OCI-M2 (cell line): ENCODE results near the gene PYGL.
"Not testable (repeated sequence)": the region's sequence is repeated elsewhere in the genome, so short reads cannot be mapped to it uniquely, and the experiment has no call there.

Source experiments
- DNase-seq: peaks from one replicate; lab custom pipeline; 2025; ENCODE audit not compliant: unreplicated experiment; lab: John Stamatoyannopoulos, UW

PYGL gene

DNA sequence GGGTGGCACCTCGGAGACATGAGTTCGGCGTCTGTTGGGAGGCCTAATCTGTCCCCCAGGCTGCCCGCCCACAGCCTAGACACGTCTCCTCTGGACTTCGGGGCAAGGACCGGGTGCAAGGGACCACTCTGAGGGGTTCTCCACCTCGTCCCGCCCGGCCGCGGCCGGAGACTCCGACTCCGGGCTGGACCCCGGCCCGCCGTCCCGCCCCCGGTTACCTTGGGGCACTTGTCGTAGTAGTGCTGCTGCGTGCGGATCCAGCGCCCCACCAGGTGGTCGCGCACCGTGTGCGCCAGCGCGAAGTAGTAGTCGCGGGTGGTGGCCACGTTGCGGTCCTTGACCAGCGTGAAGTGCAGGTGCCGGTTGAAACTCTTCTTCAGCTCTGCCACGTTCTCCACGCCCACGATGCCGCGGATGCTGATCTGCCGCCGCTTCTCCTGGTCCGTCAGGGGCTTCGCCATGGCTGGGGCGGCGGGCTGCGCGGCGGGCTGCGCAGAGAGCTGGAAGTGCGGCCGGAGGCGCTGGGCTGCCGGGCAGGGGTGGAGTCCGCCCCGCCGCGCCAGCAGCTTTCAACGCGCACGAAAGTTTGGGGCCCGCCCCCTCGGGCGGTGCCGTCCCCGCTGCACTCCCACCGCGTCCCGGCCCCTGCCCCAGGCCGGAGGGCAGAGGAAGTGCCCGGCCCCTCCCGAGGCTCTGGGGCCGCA, at the start of gene PYGL:
Gene PYGL (minus strand): TSS at position 541 of the 704 bp plus-strand sequence. CDS start 80 bp downstream, at position 461.
- DNase-seq = peak; percentile 59

DNA sequence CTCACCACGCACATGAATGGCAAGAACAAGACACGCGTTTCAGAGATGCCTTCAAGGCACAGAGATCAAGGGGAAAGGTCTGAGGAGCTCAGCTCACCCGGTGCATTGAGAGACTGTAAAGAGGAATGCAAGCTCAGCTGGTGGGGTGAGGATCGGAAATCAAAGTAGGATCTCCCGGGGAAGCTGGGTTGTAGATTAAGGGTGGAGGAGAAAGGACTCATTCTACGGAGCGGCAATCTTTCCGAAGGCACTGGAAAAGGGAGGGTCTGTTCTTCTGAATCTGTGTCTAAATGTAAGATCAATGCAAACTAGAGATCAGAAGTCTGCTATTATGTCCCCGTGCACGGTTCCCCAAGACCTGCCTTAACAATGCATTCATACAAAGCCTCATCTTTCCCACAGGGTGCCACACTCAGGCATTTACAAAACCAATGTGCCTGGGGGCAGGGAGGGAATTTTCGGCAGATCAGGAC, 41.6 kb upstream of the PYGL start:
- no peak for DNase-seq

DNA sequence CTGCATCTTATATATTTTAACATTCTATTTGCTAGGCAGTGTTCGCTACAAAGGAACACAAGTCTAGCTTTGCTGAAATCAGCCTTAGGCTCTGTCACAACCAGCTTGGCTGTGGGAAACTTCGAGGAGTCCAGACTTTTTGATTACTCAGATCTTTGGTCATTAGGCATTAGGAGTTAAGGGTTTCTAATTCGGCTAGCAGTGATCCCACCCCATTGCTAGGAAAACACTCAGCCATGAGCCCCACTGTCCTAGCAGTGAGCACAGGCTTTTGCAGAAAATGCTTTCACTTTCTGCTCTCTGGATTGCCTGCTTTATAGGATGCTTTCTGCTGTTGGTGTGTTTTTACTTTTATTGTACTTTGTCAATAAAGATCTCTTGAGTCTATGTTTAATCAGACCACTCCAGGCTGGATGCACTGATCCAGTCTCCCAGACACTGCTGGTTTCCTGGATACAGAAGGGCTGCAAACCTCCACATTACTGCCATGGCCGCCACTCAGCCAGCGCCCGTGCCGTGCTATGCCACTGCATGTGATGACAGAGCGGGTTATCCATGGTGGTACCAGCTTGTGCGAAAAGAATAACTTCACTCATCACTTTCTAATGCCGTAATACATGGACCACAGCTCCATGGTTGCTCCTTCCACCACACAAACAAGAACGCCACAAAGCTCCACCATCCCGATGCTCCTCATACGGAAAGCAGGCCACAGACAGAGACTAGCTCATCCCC, 41.0 kb upstream of the PYGL start:
- DNase-seq = no peak

DNA sequence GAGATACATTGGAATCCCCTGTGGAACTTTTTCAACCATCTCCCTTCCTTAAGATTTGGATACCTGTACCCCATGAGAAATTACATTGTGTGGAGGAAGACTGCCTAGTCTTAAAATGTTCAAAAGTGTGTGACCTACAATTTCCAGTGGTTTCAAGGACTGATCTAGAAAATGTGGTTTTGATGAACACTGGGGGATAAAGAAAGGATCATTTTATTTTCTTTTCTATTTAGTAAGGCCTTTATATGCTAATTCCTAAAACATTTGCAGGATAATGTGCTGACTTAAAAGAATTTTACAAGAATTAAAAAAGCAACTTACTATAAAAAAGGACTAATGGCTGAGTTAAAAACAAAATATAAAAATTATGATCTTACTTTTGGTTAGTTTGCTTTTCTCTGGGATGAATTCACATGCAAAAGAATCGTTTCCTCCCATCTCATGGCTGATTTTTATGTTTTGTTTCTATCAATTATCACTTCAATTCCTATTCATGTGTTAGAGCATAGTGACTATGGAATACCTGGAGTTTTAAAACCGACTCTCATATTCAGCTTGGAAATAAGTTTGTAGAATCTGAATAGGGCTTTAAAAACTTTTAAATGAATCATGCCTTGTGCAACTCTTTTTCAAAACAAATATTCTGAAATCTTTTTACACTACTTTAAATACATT, 39.9 kb upstream of the PYGL start:
- DNase-seq = no peak

DNA sequence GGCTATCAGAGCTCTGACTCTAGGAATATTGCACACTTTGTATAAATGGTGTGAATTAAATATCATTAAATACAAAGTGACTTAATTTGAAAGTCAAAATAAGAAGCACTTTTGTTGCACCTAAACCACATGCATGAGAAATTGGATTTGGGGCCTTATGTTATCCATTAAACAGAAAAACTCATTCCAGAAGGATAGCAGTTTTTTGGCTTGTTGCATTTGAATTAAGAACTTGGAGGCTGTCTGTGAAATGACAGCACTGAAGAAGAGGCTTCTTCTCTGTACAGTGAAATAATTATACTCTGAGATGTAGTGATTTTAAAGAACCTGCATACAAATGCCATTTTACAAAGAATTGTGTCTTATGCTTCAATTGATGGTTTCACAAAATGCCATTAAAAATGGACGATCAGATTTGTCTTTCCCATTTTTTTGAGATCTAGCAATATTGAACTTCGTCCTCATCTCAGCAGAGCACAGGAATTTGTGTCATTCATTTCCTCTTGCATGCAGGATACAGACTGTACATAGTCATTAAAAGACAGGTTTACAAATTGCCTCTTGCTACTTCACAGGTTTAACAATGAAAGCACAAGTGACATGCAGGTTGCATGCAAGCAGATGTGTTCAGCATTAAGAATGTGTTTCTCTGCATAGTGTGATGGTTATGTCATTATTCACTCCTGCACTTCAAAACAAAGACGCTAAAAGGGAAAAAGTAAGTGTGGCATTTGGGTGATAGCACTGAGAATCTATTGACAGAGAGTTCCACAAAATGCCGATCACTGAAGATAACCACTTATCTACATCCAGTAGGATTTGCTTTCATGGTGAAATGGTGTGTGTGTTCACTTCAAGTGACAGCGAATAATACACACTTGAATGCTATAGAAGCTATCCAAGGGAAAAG, 35.9 kb upstream of the PYGL start:
- DNase-seq = no peak

DNA sequence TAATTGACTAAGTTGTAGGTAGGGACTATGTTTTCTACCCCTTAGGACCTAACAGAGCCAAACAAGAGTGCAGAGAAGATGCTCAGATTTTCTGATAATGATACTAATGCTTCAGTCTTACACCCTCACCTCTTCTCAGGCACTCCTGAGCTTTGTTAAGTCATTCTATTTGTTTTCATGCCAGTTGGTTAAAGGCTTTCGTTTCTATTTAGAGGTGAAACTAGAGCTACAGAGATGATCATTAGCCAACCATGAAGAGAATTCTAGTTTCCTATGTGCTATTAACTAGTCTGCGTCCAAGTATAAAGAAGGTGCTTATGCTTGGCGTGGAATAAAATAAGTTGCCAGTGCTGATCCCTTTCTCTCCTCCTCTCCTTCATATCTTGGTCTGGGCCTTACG, 34.6 kb upstream of the PYGL start:
- DNase-seq = no peak

DNA sequence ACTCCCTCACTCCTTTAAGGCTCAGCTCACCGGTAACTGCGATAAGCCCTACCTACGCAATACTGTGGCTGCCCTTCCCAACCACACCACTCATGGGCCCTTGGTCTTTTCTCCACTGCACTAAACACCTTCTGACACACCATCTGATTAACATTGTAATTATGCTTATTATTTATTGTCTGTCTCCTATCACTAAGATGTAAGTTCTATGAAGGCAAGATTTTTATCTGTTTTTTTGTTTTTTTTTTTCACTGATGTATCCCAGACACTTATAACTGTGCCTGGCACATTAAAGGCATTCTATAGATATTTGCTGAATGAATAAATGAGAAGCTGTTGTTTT, 34.2 kb upstream of the PYGL start:
- DNase-seq = no peak

DNA sequence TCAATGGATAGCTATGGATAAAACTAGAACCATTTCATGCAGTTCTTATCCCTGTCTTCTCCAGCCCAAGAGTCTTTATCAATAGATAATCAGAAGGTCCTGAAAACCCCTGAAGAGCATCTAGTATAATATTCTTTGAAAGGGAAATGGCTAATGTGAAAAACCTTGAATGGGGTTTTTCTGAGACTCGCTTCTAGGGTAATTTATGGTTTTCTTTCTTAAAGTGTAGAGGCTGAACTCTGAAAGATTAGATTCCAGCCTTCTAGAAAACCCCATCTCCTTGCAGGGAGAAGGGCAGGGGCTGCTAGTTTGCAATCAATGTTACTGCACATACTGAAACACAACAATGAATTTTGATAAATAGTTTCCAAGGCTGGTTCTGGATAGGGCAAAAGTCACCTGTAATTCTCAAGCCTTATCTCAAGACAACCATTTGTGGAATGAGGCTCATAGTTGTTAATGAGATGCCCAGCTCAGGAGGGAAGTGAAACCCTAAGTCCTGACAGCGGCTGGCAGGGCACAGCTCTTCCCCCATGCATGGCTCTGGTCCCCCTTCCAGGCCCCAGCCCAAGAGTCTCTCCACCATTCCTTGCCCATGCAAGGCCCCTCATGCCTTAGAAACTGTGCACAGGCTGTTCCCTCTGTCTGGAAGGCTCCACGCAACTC, 33.7 kb upstream of the PYGL start:
- DNase-seq = no peak

DNA sequence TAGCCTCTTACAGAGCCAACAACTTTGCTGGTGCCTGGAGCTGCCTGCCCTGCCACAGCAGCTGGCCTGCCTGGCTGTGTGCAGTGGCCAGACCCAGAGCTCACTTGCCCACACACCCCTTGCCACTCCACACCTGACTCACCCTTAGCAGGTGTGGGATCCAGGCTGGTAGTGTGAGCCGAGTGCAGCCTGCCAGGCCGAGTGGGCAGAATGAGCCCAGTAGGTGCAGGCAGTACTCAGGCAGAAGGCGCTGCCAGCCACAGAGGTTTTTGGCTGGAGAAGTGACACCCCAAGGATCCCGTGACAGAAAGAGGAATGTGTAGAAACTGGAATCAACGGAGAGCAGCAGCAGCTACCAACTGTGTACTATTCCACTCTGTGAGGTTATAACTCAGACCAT, 29.8 kb upstream of the PYGL start:
- DNase-seq = no peak

DNA sequence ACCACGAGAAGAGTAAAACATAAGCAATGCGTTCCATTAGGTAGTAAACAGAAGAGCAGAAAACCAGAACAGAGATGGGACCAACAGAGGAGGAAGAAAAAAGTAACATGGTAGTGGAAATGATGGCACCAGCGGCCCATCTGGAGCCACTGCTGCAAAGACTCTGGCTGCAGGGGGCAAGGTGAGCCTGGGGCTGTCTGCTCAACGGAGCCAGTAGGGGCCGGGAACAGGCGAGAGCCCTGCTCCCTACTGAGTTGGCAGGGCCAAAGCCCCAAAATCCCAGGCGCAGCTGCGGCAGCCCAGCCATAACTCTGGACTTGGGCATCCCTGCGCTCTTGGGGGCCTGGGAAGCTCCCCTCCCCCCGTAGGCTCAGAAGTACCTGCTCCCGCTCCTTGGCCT, 28.5 kb upstream of the PYGL start:
- no peak for DNase-seq

DNA sequence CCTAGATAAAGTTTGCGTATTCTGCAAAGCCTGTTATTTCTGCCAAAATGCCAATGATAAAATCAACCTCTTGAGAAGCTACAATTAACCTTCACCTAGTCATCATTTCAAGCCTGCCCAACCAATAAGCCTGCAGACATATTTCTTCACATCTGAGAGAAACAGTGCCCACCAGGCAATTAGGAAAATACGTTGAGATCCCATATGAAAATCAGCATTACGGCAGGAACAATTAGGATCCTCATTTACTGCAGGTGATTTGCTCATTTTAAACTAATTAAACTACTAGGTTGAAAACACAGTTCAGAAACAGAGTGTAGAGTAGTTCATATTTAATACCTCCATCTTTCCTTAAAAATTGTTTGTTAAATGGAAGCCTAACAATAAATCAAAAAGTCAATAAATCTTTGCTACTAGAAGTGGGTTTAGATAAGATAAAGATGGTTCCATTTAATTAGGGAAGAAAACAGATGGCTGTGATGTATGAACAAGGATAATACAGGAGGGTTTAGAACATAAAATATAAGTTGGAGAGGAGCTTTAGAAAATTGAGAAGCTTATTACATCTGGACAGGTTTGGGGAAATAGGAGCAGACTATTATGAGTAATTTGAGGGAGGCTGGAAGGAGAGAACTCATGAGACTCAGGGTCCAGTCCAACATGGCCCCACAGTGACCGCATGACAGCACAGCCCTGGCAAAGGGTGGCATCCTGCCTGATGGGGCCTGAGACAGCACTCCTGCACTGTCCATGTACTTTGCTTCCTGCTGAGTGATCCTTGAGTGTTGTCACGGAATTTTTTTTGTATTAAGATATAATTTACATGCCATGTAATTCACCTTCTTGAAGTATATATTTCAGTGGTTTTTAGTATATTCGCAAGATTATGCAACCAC, 26.9 kb upstream of the PYGL start:
- DNase-seq = no peak

DNA sequence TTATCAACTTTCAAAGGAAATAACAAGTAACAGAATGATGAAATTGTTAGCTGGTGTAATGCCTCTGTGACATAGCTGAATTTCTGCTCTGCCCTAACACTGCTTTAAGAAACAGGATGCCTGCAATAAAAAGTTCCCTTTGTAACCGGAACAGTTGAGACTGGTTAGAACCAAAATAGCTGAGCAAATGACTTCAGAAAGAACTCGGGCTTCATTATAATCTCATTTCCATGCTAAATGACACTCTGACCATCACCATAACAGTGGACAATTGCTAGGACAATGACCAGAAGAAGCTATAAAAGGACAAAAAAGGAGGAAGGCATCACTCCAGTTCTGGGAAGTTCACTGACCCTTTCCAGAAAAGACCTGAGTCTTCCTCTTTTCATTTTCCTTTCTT, 23.5 kb upstream of the PYGL start:
- DNase-seq = no peak

DNA sequence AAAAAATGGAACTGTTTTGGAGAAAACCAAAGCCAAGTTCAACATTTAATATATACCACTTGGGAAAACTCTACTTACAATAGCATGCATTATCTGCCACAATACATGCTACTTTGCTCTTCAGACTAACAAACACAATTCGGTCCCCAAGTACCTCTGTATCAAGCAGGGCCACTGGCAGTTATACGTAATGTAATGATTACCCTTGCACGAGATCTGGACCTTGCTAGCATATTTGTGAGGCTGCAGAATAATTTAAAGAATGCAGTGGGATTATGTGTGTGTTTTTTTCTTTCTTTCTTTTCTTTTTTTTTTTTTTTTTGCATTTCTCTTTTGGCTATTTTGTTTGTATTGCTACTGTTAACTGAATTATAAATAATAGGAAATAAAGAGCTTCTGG, 22.8 kb upstream of the PYGL start:
- no peak for DNase-seq

DNA sequence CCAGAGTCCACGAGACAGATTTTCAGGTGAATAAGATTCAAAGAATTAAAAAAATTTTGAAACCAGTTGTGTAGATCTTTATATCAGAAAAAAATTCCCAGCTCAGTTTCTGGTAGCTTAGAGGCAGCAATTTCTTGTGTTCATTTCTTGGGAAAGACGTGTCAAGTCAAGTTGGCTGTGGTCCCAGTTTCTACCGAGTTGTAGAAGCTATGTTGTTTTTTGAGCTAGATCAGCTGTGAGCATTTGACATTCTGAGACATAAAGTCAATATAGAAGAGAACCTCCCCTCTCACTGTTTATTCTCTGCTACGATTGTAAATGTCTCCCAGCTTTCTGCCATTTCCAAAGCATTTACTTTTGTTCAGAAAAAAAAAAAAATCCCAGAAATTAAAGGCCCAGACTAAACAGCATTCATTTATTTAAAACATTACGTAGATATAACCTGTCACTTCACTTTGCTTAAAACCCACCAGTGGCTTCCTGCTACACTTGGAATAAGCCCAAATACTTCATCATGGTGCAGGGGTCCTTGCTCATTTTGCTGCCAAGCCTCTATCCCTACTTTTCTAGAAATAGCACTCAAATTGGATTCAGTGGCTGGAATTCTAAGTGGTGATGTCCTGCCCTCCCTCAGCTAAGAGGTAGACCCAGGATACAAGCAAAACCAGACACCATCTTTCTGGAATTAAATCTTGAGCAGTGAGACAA, 20.6 kb upstream of the PYGL start:
- DNase-seq = no peak

DNA sequence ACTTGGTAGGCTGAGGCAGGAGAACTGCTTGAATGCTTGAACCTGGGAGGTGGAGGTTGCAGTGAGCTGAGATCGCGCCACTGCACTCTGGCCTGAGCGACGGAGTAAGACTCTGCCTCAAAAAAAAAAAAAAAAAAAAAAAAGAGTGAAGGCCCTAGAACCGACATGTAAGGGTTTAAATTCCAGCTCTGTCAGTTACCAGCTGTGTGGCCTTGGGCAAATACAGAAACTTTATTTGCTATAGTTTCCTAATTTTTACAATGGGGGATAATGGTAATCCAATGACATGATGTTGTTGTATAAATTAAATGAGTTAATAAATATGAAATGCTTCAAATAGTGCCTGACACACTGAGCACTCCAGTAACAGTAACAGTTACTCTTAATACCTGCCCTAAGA, 19.6 kb upstream of the PYGL start:
- no peak for DNase-seq

DNA sequence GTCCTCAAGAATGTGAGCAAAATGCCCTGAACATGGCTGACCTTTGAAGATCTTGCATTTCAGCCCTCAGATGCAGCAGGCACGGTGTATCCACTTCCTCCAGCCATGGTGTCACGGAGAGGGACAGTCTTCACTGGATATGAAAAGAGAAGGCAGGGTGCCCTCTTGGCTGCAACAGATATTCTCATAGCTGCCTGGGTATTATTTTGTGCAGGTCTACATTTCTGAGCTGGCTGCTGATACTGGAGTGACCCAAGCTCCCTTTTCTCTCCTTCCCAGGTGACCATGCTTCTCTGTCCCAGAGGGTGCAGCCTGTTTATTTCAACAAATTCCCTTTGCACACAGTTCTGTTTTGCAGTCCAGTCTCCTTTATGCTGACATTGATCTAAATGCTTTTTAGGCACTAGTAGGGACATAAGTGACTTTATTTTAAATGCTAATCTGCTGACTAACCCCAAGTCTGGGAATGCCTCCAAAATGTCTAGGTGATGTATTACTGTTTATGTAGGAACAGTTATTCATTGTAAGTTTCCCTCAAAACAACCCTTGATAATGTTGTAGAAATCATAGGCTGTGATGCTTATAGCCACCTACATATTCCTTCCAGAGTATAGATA, 17.4 kb upstream of the PYGL start:
- DNase-seq = no peak

DNA sequence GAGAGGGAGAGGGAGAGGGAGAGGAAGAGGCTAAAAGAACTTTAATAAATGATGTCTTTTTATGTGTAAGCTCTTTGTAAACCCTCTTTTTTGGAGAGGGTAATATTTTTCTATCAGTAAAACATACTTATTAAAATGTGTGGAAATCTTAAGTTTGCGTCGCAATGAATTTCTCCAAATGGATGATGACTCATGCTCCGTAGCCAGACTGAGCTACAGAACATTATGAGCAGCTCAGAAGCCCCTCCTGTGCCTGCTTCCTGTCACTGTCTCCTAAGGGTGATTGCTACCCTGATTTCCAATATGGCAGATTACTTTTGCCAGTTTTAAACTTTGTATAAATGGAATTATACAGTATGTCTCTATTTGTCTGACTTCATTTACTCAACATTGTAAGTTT, 13.0 kb upstream of the PYGL start:
- DNase-seq = no peak

DNA sequence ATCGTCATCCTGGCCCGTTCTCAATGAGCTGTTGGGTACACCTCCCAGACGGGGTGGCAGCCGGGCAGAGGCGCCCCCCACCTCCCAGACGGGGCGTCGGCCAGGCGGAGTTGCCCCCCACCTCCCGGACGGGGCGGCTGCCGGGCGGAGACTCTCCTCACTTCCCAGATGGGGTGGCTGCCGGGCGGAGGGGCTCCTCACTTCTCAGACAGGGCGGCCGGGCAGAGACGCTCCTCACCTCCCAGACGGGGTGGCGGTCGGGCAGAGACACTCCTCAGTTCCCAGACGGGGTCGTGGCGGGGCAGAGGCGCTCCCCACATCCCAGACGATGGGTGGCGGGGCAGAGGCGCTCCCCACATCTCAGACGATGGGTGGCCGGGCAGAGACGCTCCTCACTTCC, 12.1 kb upstream of the PYGL start:
- DNase-seq = not testable (repeated sequence)
